Subcutaneous adipose tissue (tissue), 4 donors: ENCODE measurements around the gene TNFRSF1B. TPM values are rescaled to one million over a fixed set of nuclear protein-coding genes. Genes with fewer than 3 reads are reported as not detected.

Experiments
- total RNA-seq, 4 donors: library from RNA; depleted of rRNA; stranded (reverse); fragments of >200 nt; gene quantifications; one replicate each; pipeline ENCODE4 v1.1.0, GENCODE V29; 2016
- TF ChIP-seq, protein P1 (sequence below): fragments of 450-650 bp; IDR thresholded peaks from one replicate; pipeline ENCODE4 v1.5.1; 2016; ENCODE audit warnings: low read depth, mild to moderate bottlenecking, control low read depth, antibody characterized with exemption, moderate library complexity

TNFRSF1B gene
- total RNA-seq, 4 donors from 2014 or later, result 37.3 to 77.7 (median 64.5) TPM

DNA sequence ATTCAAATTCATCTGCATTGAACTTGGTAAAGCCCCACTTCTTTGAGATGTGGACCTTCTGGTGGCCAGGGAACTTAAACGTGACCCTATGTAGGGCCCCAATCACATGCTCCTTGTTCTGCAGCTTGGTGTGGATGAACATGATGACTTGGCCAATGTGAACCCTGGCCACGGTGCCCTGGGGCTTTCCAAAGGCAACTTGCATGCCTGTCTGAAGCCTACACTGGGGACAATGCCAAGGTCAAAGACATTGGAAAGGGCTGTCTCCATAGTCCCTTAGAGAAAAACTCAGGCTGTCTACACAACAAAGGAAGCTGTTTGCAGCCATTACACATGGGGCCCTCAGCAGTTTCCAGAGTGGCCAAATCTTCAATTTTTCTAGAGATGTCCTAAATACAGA is 54.1 kb downstream of the TNFRSF1B start:
- TF ChIP-seq, protein P1, sequence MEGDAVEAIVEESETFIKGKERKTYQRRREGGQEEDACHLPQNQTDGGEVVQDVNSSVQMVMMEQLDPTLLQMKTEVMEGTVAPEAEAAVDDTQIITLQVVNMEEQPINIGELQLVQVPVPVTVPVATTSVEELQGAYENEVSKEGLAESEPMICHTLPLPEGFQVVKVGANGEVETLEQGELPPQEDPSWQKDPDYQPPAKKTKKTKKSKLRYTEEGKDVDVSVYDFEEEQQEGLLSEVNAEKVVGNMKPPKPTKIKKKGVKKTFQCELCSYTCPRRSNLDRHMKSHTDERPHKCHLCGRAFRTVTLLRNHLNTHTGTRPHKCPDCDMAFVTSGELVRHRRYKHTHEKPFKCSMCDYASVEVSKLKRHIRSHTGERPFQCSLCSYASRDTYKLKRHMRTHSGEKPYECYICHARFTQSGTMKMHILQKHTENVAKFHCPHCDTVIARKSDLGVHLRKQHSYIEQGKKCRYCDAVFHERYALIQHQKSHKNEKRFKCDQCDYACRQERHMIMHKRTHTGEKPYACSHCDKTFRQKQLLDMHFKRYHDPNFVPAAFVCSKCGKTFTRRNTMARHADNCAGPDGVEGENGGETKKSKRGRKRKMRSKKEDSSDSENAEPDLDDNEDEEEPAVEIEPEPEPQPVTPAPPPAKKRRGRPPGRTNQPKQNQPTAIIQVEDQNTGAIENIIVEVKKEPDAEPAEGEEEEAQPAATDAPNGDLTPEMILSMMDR, result no peak

DNA sequence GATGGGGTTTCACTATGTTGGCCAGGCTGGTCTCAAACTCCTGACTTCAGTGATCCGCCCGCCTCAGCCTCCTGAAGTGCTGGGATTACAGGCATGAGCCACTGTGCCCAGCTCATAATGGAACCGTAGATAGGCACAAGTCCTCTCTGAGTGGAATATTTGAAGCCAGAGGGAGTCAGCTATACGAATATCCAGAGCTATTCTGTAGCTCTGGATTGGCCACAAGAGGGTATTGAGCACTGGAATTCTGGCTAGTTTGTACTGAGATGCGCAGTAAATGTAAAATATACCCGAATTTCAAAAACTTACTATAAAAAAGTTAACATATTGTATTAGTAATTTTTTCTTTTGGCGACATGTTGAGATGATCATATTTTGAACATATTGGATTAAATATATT is 62.2 kb downstream of the TNFRSF1B start:
- TF ChIP-seq, protein P1, result no peak

DNA sequence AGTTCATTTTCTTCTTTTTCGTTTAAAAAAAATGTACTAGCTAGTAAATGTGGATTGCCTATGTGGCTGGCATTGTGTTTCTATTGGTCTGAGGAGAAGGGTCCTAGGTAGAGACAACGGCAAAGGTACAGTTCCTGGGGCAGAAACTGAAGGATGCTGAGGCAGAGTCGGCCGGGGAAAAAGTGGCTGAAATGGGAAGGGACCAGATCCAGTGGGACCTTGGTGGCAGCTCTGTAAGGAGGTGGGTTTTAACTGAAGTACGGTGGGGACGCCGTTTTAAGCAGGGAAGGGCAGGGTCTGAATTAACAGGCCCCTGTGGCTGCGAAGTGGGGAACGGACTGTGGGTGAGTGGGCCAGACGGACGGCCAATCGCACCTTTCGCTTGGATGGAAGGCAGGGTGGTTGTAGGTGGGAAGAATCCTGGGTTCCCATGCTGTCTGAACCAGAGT is 62.6 kb downstream of the TNFRSF1B start:
- TF ChIP-seq, protein P1, result no peak

DNA sequence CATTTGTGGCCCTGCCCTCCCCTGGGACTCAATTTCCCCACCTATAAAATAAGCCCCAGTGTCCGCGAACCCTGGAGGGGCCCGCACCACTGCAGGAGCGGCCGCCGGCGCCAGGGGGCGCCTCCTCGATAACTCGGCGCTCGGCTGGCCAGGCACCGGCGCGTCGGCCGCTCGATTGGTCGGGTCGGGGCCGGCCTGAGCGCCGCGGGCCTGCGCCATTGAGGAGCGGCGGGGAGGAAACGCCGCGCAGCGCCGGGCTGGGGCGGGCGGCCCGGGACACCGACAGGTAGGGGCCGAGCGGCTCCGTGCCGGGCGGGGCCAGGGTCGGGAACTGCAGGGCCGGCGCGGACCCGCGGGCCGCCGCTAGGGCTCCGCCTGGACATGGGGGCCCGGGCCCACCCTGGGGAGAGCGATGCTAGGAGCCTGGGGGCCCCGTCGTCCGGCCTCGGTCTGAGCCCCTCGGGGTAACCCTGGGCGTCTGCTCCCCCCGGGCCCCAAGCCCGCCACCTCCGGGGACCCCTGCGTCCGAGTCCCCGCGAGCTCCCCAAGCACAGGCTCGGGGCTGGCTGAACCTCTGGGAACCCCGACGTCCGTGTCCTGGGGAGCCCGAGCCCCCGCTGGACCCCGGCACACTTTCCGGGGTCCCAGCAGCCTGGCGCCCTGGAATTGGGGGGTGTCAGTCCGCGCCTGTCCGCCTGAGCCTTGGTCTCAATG is 63.2 kb downstream of the TNFRSF1B start, which contains the start of gene VPS13D:
VPS13D (plus strand) TSS at position 196 of the 714 bp plus-strand sequence. CDS start 4,237 bp downstream, outside the sequence.
- TF ChIP-seq, protein P1, result no peak

DNA sequence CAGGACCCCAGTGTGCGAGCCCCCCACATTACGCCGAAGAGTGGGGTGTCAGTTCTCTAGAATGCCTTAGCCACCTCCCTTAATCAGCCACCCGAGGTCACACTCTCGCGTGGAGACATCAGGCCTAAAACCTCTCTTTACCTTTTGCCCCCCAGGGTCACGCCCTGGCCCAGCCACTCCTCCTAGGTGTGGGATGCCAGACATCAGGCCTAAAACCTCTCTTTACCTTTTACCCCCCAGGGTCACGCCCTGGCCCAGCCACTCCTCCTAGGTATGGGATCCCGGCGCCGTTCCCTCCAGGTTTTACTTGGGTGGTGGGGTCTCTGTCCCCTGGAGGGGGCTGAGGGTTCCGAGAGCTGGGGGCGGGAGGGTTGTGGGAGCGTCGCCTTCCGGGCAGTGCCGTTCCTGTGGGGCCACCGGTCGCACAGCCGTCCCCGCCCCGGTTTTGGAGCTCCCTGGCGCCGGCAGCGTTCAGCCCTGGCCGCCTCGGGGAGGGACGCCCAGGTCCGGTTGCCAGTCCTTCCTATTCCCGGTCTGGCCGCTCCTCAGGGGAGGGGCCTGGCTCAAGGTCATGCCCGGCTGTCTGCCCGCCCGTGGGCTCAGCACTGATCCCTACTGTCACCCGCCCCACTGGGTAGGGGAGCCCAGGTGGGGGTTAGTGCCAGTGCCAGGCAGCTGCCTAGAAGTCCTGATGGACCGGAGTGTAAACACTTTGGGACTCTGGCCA is 63.9 kb downstream of the TNFRSF1B start:
- TF ChIP-seq, protein P1, result no peak

DNA sequence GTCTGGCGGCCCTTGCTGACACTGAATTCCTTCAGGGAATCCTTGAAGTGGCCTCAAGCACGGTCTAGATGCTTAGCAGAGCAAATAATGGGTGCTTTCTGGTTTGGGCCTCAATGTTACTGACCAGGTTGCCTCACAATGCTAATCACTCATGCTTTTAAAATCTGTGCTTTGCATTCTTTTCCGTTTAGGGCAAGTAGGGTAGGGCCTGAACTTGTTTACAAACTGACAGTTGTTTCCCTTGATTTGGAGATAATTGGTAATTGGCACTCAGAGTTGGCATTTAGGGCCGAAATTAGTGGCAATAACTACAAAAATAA is 64.4 kb downstream of the TNFRSF1B start:
- TF ChIP-seq, protein P1, result no peak

DNA sequence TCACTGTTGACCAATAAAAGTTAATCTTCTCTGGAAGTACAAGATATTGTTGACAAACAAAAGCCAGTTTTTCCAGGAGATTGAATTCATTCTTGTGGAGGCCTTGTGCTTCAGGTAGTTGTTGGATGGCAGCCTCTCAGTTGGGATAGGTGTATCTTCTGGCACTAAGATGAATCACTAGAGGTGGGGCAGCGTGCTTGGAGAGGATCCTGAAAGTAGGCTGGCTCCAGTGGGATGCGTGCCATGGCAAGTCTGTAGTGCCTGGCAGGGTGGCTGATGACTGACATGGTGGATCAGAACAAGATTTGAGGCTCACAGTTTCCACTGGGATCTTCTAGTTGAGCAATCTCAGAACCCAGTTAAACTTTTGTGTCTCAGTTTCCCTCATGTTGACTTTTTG is 65.4 kb downstream of the TNFRSF1B start:
- TF ChIP-seq, protein P1, result no peak
